OCI-M2 (cell line): ENCODE data around the gene RBP2.

Experiments
- DNase-seq: peaks from one replicate; lab custom pipeline; 2025; ENCODE audit not compliant: unreplicated experiment; lab: John Stamatoyannopoulos, UW

The RBP2 gene

DNA sequence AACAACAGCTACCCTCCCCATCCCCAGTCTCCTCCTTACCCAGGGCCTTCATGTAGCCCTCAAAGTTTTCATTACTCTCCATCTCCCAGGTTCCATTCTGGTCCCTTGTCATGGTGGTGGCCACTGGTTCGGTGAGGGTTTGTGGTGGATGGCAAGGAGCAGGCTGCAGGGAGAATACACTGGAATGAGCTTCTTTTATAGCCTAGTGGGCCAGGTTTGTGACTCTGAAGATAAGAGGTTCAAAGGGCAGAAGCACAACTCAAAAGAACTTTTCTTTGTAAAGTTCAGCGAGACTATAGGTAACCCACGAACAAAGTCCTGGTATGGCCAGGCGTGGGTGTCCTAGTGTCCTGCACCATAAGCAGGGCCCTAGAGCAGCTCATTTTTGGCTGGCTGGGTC lies at the start of gene RBP2:
Gene RBP2 (minus strand): TSS at position 169 of the 400 bp plus-strand sequence. CDS start 57 bp downstream, at position 112.
- no peak for DNase-seq

DNA sequence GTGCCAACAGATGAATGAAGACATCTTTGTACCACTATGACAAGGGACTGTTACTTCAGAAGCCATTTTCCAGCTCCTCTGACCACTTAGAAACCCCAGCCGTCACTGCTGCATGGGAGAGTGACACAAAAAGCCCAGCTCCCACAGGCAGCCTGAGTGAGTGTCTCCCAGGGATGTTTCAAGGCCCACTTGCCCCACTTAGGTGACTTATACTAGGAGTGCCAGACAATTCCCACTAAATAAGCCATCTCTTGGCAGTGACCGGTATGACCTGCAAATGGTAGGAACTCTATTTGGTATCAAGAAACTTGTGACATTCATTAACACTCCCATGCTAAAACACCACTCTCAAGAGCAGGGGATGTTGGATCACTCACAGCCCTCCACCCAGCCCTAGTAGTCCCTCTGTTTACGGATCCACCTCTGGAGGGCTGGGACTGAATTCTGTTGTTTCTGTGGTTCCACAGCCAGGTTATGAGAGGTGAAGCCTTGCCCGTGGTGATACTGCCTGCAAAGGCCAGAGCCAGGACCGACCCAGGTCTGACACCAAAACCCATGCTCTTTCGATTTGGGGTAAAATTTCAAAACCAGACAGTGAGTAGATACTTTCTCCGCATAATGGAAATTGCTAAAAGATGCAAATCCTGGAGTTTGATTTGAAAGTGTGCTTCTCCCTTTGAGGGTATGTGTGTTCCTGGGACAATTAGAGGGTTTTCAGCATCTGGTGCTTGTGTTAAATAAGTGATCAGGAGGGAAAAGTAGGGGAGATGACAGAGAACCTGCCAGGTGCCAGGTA lies 48.7 kb upstream of the RBP2 start:
- DNase-seq: no peak

DNA sequence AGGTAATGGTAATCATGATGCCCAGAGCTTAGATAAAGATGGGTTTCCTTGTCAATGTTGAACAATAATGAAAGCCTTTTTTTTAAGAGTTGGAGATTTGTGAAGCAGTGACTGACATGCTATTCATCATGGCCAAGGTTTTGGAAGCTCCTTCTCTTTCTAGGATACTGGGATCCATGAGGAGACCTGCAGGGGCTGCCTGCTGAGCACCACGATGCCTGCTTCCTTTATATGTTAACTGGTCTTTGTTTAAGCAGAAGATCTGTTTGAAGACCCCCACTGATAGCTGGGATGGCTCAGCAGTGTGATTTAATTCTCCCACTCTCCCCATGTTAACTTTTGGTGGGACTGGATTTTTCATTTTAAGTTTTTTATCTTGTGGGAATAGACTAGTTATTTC lies 47.4 kb upstream of the RBP2 start:
- no peak for DNase-seq

DNA sequence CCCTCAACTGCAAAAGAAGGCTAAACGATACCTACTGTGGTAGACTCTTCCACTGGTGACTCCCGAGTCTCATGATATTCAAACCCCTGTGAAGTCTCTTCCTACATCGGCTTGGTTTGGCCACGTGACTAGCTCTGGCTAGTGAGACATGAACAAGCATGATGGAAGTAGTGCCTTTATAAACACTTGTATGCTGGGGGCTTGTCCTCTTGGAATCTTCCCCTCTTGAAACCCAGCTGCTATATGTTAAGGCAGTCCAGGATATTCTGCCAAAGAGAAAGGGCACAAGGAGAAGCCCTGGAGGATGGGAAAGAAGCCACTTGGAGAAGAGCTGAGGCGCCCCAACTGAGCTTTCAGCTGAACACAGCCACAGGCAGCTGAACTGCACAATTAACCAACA lies 46.9 kb upstream of the RBP2 start:
- DNase-seq: no peak

DNA sequence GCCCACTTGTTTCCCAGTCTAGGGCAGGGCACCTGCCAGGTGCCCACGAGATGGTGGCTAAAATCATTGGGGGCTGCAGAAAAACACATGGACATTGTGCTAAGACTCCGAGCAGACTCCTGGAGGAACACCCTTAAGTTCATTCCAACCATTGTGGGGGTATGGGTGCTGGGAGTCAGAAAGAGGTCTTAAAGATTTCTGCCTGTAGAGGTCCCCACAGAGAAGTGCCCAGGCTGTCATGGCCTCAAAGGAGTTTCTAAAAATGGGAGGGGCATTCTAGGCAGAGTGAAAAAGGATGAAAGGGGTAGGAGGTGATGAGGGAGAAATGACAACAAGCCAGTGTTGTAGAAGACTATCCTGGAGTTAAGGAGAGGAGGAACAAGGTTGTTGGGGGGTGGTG lies 46.1 kb upstream of the RBP2 start:
- no peak for DNase-seq

DNA sequence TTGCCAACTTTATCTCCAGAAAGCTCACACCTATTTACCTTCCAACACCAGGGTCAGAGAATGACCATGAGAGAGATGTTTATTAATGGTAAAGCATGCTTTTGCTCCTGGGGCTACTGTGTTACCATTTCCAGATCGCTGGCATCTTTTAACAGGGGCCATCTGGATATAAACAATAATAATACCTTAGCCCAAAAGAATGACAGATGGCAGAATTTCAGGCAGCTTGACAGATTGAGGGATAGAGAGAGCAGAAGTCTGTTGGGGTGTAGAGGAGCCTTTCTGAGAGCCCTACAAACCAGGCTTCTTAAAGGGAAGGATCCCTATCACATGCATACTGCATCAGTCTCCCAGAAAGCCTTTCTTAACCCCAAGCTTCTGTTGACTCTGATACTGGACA lies 45.5 kb upstream of the RBP2 start:
- no peak for DNase-seq

DNA sequence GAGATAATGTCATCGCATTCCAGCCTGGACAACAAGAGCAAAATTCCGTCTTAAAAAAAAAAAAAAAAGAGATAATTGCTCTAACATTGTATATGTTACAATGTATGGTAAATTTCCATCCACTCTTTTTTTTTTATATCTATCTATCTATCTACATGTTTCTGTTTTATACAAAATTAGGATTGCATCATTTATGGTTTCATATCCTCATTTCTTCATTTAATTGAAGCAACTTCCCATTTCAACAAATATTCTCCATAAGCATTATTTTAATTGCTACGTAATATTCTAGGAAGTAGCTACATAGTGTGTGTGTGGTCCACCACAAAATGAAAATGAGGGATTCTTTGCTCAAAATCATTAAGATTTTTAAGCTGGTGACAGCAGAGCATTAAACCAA lies 44.8 kb upstream of the RBP2 start:
- DNase-seq: no peak

DNA sequence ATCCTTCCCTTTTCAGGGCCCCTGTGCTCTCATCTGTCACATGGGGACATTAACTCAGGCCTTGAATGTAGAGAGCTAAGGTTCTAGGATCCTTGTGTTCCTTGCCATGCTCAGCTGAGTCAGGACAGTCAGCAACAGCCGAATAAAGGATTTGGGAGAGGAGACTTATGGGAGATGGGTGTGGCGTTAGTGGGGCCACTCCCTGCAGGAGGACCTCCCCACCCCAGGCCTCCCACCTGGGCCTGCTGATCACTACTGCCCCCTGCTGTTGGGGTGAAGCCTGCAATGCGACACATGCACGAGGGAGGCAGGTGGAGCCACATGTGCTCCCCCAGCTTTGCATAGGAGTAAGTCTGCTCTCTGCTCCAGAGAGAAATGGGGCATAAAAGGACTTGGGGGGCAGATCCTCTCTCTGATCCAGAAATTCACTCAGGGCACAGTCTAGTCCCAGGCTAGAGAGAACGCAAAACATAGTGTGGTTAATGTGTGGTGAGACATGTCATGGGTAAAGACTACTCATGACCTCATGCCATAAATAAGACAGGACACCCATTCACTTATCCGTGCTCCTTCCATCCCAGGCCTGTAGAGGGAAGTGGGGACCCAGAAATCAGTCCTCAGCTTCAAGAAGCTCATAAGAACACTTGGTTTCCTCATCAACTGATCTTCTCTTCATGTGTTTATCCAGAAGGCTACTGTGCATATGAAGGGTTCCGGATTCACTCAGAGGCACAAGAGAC lies 43.9 kb upstream of the RBP2 start:
- no peak for DNase-seq

DNA sequence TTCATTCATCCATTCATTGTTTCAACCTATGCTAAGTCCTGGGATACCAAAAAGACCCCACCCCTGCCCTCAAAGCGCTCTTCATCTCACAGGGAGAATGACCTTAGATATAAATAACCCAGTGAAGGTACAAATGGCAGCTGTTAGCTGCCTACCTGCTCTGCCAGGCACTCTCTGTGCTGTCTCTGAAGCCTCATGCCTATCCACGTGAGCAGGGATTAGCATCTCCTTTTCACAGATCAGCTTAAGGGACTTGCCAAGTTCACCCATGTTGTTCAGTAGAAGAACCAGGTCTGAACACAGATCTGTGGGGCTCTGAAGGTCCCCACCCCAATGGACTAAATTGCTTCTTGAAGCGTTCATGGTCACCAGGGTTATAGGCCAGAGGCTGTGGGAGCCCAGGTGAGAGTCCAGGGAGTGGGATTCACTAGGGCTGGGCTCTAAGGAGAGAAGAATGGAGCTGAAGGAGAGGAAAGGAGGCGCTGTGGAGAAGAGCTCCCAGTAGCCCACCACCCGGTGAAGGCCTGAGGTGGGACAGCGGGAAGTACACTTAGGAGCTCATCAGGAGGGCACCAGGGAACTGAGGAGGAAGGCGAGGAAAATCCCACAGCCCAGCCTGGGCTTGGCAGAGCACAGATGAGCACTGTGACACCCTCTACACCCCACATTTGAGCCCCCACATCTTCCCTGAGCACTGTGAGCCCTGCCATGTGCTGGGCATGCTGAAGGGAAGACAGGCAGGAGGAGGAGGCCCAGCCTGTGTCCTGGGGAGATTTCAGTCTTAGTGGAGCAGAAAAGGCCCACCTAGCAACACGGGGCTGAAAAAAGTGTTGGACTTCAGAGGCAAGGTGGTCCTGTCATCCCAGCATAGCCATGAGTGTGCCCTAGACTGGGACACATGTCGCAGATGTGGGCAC lies 42.9 kb upstream of the RBP2 start:
- DNase-seq: no peak

DNA sequence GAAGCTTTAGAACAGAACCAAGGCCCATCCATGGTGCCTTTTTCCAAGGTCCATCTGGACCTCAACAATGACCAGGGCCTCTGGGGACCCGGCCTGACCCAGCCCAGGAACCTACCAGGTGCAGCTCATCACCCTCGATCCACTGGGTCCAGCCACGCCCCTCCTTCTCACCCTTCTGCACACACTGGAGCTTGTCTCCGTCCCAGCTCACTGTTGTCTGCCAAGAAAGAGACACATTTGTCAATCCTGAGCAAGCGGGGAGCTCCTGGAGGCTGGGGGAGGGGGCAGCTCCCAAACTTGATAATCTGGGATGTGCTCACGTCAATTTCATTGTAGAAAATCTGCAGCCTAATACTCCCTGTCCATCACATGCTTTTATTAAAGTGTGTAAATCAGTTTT lies 42.0 kb upstream of the RBP2 start:
- no peak for DNase-seq

DNA sequence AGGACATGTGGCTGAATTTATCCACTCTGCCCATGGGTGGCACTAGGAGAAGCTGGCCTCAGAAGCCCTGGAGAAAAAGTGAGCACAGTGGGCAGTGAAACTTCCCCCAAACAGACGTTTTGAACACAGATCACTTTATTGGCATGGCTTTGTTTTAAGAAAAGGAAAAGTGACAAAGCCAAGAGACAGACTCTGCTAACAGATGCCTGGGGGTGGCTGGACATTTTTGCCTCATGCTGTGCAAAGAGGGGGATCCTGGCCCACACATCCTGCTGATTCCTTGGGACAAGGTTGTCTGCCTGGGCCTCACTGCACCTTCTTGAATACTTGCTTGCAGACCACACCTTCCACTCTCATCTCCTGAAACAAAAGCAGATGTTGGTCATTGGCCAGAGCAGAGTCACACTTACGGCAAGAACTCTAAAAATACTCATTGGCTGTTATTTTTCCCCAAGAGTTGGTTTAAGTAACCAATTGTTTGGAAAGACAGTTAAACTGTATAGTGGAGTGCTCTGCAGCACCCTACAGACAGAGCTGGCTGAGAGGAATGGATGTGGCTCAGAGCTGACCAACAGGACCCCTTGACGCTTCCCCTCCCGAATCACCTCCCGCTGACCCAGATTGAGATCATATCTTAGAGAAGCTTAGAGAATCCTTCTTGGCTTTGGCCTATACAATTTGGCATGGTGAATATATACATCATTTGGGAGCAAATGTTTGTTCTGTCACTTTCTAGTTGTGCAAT lies 41.2 kb upstream of the RBP2 start:
- DNase-seq: no peak

DNA sequence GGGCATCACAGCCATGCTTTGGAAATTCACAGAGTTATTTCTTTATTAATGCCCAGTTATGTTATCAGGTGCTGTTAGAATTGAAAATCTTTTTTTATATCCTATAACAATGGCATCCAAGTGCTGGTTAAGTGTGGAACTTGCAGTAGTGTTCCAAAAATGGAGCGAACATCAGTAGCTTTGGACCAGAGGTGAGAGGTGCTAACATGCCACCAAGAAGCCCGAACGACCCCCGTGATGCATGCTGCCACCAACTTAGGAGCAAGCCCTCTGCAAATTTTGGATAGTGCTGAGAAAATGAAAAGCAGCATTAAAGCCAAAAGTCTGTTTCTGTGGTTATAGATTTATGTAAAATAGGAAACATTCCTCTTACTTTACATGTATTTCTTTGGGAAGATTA lies 38.4 kb upstream of the RBP2 start:
- DNase-seq: no peak

DNA sequence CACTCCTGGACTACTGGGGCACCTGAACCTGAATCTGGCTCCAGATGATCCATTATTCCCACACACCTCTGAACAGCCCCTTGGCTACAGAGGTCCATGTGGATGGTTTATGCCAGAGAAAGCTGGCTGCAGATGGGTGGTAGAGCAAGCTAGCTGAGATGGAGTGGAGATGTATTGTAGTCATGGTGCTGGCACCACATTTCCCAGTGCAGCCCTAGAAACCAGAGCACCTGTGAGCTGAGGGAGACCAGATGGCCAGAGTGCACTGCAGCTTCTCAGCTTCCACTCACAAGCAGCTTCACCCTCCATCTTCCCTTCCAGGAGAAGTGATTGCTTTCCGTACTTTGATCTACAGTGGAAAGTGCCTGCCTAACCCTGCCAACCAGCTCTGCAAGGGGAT lies 33.3 kb upstream of the RBP2 start:
- no peak for DNase-seq

DNA sequence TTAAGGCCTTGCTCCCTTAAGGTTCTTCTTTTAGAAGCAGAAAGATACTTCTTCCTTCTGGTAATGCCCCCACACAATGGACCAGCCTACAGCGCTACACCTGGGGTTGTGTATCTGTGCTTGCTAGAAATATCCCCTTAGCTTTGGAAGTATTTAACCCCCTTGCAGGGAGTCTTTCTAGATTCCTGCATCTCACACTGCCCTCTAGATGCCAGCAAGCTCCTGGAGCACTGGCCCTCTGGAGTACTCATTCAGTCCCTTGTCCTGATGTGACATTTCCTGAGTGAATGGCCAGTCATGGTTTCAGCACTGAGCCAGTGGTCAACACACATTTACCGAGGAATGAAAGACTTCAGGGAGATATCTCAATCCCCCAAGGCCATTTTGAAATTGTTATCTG lies 30.4 kb upstream of the RBP2 start:
- DNase-seq: no peak

DNA sequence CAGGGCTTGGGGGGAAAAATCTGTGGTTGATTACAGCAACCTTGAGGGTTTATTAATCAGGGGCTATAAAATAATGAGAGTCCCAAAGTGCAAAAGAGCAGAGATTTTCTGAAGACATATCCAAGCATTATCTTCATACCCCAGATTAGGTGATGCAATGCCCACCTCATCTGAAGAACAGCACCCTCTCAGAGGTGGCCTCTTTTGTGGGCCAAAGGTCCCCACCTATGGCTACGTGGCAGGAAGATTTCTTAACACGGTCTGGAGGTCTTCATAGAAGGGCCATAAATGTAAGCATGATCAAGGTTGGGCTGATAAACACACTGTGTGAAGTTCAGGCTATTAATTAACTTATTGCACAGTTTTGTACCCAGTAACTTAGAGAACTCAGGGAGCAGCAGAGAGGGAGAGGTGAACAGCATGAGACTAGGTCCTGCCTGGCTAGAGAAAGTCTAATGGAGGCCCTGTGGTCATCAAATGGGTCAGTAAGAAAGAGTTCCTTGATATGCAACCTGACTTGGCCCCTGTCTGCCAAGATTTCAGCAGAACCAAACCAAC lies 29.6 kb upstream of the RBP2 start:
- no peak for DNase-seq

DNA sequence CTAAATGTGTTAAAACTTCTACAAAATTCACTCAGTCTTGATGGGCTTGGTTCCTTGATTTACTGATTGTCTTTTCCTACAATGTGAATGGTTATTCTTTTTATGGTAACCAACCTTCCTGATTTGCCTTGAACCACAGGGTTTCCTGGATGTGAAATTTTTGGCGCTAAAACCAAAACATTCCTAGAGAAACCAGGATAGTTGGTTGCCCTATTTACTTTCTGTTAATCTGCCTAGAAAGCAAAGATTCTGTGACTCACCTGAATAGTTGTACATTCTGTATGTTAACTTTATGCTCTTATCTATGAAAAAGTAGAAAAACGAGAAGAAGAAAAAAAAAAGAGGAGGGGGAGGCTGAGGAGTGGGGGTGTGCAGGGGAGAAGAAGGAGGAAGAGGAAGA lies 23.2 kb upstream of the RBP2 start:
- DNase-seq: no peak

DNA sequence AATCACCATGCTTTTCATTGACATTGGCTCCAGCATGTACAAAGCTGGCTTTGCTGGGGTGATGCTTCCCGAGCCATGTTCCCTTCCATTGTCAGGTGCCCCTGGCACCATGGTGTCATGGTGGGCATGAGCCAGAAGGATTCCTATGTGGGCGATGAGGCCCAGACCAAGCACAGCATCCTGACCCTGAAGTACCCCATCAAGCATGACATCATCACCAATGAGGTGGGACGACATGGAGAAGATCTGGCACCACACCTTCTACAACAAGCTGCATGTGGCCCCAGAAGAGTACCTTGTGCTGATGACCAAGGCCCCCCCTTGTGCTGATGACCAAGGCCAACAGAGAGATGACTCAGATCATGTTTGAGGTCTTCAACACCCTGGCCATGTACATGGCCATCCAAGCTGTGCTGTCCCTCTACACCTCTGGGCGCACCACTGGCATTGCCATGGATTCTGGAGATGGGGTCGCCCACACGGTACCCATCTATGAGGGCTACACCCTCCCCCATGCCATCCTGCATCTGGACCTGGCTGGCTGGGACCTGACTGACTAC lies 17.6 kb upstream of the RBP2 start:
- no peak for DNase-seq

DNA sequence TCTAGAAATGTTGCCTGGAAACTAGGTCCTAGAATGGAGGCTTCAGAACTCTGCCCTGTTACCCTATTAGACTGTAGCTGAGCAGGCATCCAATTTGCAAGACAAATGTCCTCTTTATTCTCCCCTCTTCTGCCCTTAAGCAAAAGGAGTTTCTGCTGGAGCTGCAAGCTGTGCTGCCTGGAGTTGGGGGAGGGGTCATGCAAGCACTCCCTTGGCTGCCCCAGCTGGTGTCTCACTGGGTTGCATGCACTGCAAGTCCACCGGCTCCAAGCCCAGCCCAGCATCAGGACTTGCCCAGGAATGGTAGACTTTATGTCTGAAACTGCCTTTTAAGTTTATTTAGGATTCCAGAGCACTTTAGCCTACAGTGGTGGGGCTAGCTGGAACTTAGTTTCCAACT lies 15.7 kb upstream of the RBP2 start:
- DNase-seq: no peak

DNA sequence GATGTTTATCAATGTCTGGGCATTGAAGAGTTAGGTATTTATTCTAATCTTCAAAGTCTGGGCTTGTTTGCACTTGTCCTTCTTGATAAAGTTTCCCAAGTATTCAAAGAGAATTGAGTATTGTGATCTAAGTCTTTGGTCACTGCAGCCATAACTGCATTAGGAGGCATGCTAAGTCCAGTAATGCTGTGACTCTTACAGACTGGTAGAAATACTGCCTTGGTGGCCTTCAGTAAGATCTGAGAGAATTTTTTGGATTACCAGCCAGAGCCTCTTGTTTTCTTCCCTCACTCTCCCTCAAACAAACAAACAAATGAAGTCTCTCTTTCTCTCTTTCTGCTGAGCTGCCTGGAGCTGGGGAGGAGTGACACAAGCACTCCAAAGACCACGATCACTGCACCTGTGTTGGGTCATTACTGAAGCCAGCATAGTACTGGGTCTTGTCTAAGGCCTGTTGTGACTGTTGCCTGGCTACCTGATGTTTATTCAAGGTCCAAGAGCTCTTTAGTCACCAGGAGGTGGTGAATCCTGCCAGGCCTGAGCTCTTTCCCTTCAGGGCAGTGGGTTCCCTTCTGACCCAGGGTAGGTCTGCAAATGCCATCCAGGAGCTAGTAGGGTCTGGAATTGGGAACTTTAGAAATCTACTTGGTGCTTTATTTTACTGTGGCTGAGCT lies 14.8 kb upstream of the RBP2 start:
- no peak for DNase-seq

DNA sequence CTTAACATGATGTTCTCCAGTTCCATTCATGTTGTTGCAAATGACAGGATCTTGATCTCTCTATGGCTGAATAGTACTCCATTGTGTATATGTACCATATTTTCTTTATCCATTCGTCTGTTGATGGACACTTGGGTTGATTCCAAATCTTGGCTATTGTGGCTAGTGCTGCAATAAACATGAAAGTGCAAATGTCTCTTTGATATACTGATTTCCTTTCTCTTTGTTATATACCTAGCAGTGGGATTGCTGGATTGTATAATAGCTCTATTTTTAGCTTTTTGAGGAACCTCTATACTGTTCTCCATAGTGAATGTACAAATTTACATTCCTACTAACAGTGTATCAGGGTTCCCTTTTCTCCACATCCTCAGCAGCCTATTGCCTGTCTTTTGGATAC lies 5.9 kb upstream of the RBP2 start:
- DNase-seq: no peak
